Gastroesophageal sphincter (tissue), 3 donors: ENCODE results near the gene TNP2.

ENCODE experiments used
- POLR2A ChIP-seq, 2 donors: fragments of 450-650 bp; IDR thresholded peaks; one replicate each; pipeline ENCODE4 v1.6.1; 2017; ENCODE audit warnings: antibody characterized with exemption in 2 of 2, mild to moderate bottlenecking in 2 of 2, moderate library complexity in 1 of 2
- TF ChIP-seq, protein P1 (sequence below), 4 experiments: fragments of 200-600 bp in 2 of 4; fragments of 450-650 bp in 2 of 4; sonication (generic) in 1 of 4; IDR thresholded peaks; one replicate each; pipeline ENCODE4 v1.5.1; 2017 to 2019; ENCODE audit warnings: antibody characterized with exemption in 4 of 4, mild to moderate bottlenecking in 2 of 4, moderate library complexity in 2 of 4

DNA sequence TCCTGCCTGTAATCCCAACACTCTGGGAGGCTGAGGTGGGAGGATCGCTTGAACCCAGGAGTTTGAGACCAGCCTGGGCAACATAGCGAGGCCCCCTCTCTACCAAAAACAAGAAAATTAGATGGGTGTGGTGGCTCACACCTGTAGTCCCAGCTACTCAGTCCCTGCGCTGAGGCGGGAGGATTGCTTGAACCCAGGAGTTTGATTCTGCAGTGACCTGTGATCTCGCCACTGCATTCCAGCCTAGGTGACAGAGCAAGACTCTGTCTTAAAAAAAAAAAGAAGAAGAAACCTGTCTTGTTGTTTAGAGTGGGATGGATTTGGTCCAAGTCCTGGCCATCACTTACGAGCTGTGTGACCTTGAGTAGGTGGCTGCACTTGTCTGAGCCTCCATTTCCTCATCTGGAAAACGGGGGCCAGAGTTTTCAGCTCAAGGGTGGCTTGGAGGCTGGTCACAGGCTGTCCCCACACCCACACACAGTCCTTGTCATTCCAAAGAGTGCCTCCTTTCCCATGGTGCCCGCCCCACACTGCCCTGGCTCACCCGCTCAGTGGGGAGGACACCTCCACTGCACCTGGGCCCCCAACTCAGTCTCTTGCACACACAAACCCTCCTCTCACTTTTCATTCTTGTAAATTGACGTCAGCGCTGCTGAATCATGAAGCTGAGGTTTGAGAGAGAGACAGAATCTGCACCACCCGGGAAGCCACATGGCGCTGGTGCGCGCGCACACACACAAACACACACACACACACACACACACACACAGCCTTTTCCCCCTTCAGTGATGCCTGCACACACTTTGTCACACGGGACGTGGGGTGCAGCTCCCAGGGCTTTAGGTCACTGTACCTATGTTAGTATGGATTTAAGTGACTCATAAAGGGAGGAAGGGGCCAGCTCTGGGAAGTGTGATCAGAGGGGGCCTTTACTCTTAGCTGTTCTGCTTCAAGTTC, 17.3 kb downstream of the TNP2 start:
- TF ChIP-seq, protein P1, sequence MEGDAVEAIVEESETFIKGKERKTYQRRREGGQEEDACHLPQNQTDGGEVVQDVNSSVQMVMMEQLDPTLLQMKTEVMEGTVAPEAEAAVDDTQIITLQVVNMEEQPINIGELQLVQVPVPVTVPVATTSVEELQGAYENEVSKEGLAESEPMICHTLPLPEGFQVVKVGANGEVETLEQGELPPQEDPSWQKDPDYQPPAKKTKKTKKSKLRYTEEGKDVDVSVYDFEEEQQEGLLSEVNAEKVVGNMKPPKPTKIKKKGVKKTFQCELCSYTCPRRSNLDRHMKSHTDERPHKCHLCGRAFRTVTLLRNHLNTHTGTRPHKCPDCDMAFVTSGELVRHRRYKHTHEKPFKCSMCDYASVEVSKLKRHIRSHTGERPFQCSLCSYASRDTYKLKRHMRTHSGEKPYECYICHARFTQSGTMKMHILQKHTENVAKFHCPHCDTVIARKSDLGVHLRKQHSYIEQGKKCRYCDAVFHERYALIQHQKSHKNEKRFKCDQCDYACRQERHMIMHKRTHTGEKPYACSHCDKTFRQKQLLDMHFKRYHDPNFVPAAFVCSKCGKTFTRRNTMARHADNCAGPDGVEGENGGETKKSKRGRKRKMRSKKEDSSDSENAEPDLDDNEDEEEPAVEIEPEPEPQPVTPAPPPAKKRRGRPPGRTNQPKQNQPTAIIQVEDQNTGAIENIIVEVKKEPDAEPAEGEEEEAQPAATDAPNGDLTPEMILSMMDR (IDR thresholded peaks at IDR 0.05) = no peak
- no peak for TF ChIP-seq POLR2A (IDR thresholded peaks at IDR 0.05)
